ENCODE data around the gene PRKAR1B. TPM values are rescaled to one million over a fixed set of nuclear protein-coding genes. Genes with fewer than 3 reads are reported as not detected.

PRKAR1B gene
- total RNA-seq, 1 donor from 2014 or later, result 14.7 TPM

DNA sequence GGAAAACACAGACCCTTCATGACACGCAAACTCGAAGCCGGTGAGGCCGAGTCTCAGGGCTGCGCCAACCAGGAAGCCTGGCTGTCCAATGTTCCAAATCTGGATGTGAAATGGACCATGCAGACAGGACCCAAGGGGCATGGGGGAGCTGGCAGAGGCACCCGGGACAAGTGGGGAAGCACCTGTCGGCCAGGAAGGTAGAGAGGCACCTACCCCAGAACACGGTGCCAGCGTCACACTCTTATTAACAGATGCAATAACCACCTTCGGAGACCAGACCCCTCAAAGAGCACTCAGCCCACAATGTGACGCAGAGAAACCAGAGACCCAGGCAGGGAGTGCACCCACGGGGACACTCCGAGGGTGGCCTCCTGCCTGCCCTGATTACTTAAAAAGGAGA is 119.1 kb downstream of the PRKAR1B start:
- no peaks in the 10 kb centered on the region for H3K36me3 ChIP-seq (ENCODE audit: insufficient read depth, low read length)
- DNase-seq (ENCODE audit: low read depth), result no peak
- peaks cover 36% of the 10 kb centered on the region for H3K4me1 ChIP-seq (ENCODE audit: insufficient read depth, low read length)
- peaks cover 15% of the 10 kb centered on the region for H3K4me1 Mint-ChIP-seq (ENCODE audit: low read depth, unreplicated experiment)
- TF ChIP-seq, protein P1, sequence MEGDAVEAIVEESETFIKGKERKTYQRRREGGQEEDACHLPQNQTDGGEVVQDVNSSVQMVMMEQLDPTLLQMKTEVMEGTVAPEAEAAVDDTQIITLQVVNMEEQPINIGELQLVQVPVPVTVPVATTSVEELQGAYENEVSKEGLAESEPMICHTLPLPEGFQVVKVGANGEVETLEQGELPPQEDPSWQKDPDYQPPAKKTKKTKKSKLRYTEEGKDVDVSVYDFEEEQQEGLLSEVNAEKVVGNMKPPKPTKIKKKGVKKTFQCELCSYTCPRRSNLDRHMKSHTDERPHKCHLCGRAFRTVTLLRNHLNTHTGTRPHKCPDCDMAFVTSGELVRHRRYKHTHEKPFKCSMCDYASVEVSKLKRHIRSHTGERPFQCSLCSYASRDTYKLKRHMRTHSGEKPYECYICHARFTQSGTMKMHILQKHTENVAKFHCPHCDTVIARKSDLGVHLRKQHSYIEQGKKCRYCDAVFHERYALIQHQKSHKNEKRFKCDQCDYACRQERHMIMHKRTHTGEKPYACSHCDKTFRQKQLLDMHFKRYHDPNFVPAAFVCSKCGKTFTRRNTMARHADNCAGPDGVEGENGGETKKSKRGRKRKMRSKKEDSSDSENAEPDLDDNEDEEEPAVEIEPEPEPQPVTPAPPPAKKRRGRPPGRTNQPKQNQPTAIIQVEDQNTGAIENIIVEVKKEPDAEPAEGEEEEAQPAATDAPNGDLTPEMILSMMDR (IDR thresholded peaks at IDR 0.05; ENCODE audit: insufficient read depth, low read depth, low read length), result no peak
- no peak for TF ChIP-seq EZH2 (IDR thresholded peaks at IDR 0.05; ENCODE audit: insufficient read depth, low read length)
- H3K27ac ChIP-seq (ENCODE audit: low read depth, low read length), result no peak overlapping the region
- FAIRE-seq, result no peak
- H3K27ac Mint-ChIP-seq (ENCODE audit: unreplicated experiment), result no peak overlapping the region
- H3K9ac ChIP-seq (ENCODE audit: low read length), result no peak overlapping the region
- H3K9me3 ChIP-seq (ENCODE audit: insufficient read depth, low read depth, low read length), result no peaks in the 10 kb centered on the region
- H3K4me2 ChIP-seq (ENCODE audit: low read length), result no peak overlapping the region
- no peaks in the 10 kb centered on the region for H4K20me1 ChIP-seq (ENCODE audit: insufficient read depth, low read length)
- H2AFZ ChIP-seq (ENCODE audit: low read depth, low read length), result no peak overlapping the region
- no peaks in the 10 kb centered on the region for H3K79me2 ChIP-seq (ENCODE audit: insufficient read depth, low read length)
- no peaks in the 10 kb centered on the region for H3K9me3 Mint-ChIP-seq (ENCODE audit: unreplicated experiment)
- peaks cover 2% of the 10 kb centered on the region for H3K36me3 Mint-ChIP-seq (ENCODE audit: low read depth, unreplicated experiment)
- no peaks in the 10 kb centered on the region for H3K27me3 ChIP-seq (ENCODE audit: insufficient read depth, low read length)
- H3K4me3 ChIP-seq (ENCODE audit: insufficient read depth, low read depth, low read length), result no peak overlapping the region
- no peaks in the 10 kb centered on the region for H3K27me3 Mint-ChIP-seq (ENCODE audit: low read depth, unreplicated experiment)
- no peak overlapping the region for H3K4me3 Mint-ChIP-seq (ENCODE audit: unreplicated experiment)

DNA sequence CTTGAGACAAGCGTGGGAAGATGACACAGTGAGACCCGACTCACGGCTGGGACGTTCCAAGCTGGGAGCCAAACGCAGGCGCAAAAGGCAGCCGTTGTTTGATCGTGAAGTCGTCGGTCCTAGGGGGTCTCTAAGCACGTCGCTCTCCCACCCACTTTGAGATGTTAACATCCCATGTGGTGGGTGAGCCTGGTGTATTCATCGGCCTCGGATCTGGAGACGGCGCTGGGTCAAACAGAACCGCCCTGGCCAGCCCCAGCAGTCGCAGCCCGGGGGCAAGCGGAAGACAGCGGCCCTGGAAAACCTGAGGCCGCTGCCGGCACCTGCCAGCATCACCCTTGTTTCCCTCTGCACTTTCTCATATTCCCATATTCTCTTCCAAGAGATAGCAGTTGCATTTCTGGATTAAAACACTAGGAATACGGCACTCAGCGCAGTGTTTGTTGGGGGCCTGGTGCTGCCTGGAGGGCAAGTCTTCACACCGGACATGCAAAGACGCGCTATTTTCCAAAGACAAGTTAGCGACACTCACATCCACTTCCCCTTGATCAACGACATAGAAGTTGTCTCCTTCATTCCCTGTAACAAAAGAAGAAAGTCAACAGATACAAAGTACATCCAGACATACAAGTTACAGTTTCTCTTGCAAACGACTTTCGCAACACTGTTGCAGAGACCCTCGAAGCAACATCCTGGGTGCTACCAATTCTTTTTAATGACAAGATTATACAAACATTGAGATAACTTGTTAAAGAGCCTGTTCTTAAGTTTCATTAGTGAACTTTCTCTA is 121.2 kb downstream of the PRKAR1B start:
- Histone ChIP-seq H3K4me2 (ENCODE audit: low read length) (no peak overlapping the region), H3K4me1 (ENCODE audit: insufficient read depth, low read length) (peaks cover 48% of the 10 kb centered on the region), H2AFZ (ENCODE audit: low read depth, low read length) (no peak overlapping the region), H4K20me1 (ENCODE audit: insufficient read depth, low read length) (no peaks in the 10 kb centered on the region), H3K9me3 (ENCODE audit: insufficient read depth, low read depth, low read length) (no peaks in the 10 kb centered on the region), H3K79me2 (ENCODE audit: insufficient read depth, low read length) (no peaks in the 10 kb centered on the region), H3K27me3 (ENCODE audit: insufficient read depth, low read length) (no peaks in the 10 kb centered on the region), H3K4me3 (ENCODE audit: insufficient read depth, low read depth, low read length) (no peak overlapping the region), H3K27ac (ENCODE audit: low read depth, low read length) (peak overlapping the region; percentile 96), H3K36me3 (ENCODE audit: insufficient read depth, low read length) (no peaks in the 10 kb centered on the region), H3K9ac (ENCODE audit: low read length) (no peak overlapping the region)
- DNase-seq (ENCODE audit: low read depth) (no peak), FAIRE-seq (no peak)
- Mint-ChIP-seq H3K36me3 (ENCODE audit: low read depth, unreplicated experiment) (peaks cover 2% of the 10 kb centered on the region), H3K4me3 (ENCODE audit: unreplicated experiment) (no peak overlapping the region), H3K9me3 (ENCODE audit: unreplicated experiment) (no peaks in the 10 kb centered on the region), H3K27me3 (ENCODE audit: low read depth, unreplicated experiment) (no peaks in the 10 kb centered on the region), H3K27ac (ENCODE audit: unreplicated experiment) (no peak overlapping the region), H3K4me1 (ENCODE audit: low read depth, unreplicated experiment) (peaks cover 16% of the 10 kb centered on the region)
- no peak for TF ChIP-seq EZH2 (IDR thresholded peaks at IDR 0.05; ENCODE audit: insufficient read depth, low read length)
- TF ChIP-seq, protein P1 (IDR thresholded peaks at IDR 0.05; ENCODE audit: insufficient read depth, low read depth, low read length), result no peak

Data from astrocyte (in vitro differentiated cells and primary cell).